Endothelial cell of umbilical vein (primary cell): ENCODE results near the gene PARD3B. TPM values are rescaled to one million over a fixed set of nuclear protein-coding genes. Genes with fewer than 3 reads are reported as not detected.

Experiments
- BruUV-seq: library from RNA; stranded (reverse); fragments of 400-500 nt; replicated peaks from 2 replicates; lab custom pipeline; 2021; lab: Mats Ljungman, UMichigan
- CTCF ChIA-PET: fragments of 300-600, 350-600 bp; sonication (Branson Sonifier 250); formaldehyde crosslinking; loops from one replicate; lab custom pipeline; 2021; ENCODE audit warnings: antibody characterized with exemption, inconsistent platforms; lab: Charles Lee
- POLR2A ChIA-PET: fragments of 300-600, 350-600 bp; sonication (Branson Sonifier 250); formaldehyde crosslinking; loops from one replicate; lab custom pipeline; 2021; ENCODE audit warnings: antibody characterized with exemption, inconsistent platforms; lab: Charles Lee
- DNase-seq: peaks from one replicate; pipeline ENCODE4 v3.0.0-alpha.2; 2011; ENCODE audit warnings: low read depth, low spot score
- FAIRE-seq: peaks from 2 replicates; lab custom pipeline; 2011; peaks lifted over from hg19 to GRCh38; lab: Jason Lieb, UNC
- H2AFZ ChIP-seq: 2 replicates; pipeline ENCODE4 v1.6.0; 2012; ENCODE audit warnings: low read depth, low read length, control low read depth, inconsistent platforms
- H3K27ac ChIP-seq: 2 replicates; pipeline ENCODE4 v1.5.1; 2011; ENCODE audit warnings: low read depth, mild to moderate bottlenecking, control low read depth, low read length, moderate library complexity; ENCODE audit not compliant: insufficient read depth
- H3K27me3 ChIP-seq, 2 experiments: 2 replicates each; pipeline versions ENCODE4 v1.6.0 to v1.6.1; 2011; ENCODE audit warnings: low read length in 2 of 2, mixed read lengths in 1 of 2; ENCODE audit not compliant: control insufficient read depth in 2 of 2, insufficient read depth in 2 of 2
- H3K36me3 ChIP-seq, 2 experiments: 2 replicates in 1 of 2; 3 replicates in 1 of 2; pipeline ENCODE4 v1.5.1; 2011; ENCODE audit warnings: low read length in 2 of 2, mild to moderate bottlenecking in 1 of 2, moderate library complexity in 1 of 2; ENCODE audit not compliant: control insufficient read depth in 2 of 2, insufficient read depth in 2 of 2; ENCODE audit errors: extremely low read depth in 1 of 2
- H3K4me1 ChIP-seq: 3 replicates; pipeline ENCODE4 v1.5.1; 2011; ENCODE audit warnings: mild to moderate bottlenecking, low read length; ENCODE audit not compliant: control insufficient read depth, insufficient read depth; ENCODE audit errors: extremely low read depth
- H3K4me2 ChIP-seq: 2 replicates; pipeline ENCODE4 v1.6.1; 2011; ENCODE audit warnings: low read length, control low read depth, mixed read lengths; ENCODE audit not compliant: insufficient read depth
- H3K4me3 ChIP-seq, 3 experiments: fragments of 200-600 bp in 1 of 3; sonication (generic), shearing (Covaris generic) in 1 of 3; replicated peaks in 1 of 3; 2 replicates each; pipeline ENCODE4 v1.5.1; 2011 to 2016; ENCODE audit warnings: control low read depth in 3 of 3, low read length in 3 of 3, mild to moderate bottlenecking in 2 of 3, inconsistent platforms in 1 of 3, low read depth in 1 of 3, moderate library complexity in 1 of 3; ENCODE audit not compliant: insufficient read depth in 1 of 3
- H3K79me2 ChIP-seq: 2 replicates; pipeline ENCODE4 v1.6.0; 2012; ENCODE audit warnings: low read length, inconsistent platforms; ENCODE audit not compliant: control insufficient read depth, insufficient read depth
- H3K9ac ChIP-seq: replicated peaks from 2 replicates; pipeline ENCODE3; 2011; ENCODE audit warnings: low read length, control low read depth; ENCODE audit not compliant: insufficient read depth; ENCODE audit errors: extremely low read depth
- H3K9me1 ChIP-seq: replicated peaks from 3 replicates; pipeline ENCODE4 v1.6.0; 2011; ENCODE audit warnings: mild to moderate bottlenecking, low read length; ENCODE audit not compliant: control insufficient read depth, insufficient read depth; ENCODE audit errors: extremely low read depth
- H3K9me3 ChIP-seq: replicated peaks from 2 replicates; pipeline ENCODE4 v1.5.1; 2012; ENCODE audit warnings: low read length, inconsistent platforms; ENCODE audit not compliant: control insufficient read depth, insufficient read depth
- H4K20me1 ChIP-seq: replicated peaks from 2 replicates; pipeline ENCODE3; 2011; ENCODE audit warnings: mild to moderate bottlenecking, low read length; ENCODE audit not compliant: control insufficient read depth, insufficient read depth; ENCODE audit errors: extremely low read depth
- CTCF ChIP-seq, 2 donors: IDR thresholded peaks; 1 replicate in 1 of 2; 2 replicates in 1 of 2; pipeline ENCODE4 v1.5.1; 2011; ENCODE audit warnings: low read length in 2 of 2, mild to moderate bottlenecking in 2 of 2, moderate library complexity in 2 of 2, control low read depth in 1 of 2, inconsistent platforms in 1 of 2, low read depth in 1 of 2; ENCODE audit not compliant: insufficient read depth in 1 of 2; ENCODE audit errors: extremely low read depth in 1 of 2
- EZH2 ChIP-seq: IDR thresholded peaks from 2 replicates; pipeline ENCODE4 v1.6.1; 2012; ENCODE audit warnings: borderline replicate concordance, low read depth, mild to moderate bottlenecking, moderate library complexity, low read length, inconsistent platforms; ENCODE audit not compliant: severe bottlenecking
- FOS ChIP-seq: IDR thresholded peaks from 2 replicates; pipeline ENCODE4 v1.6.1; 2011; ENCODE audit warnings: mild to moderate bottlenecking, low read length, moderate library complexity, borderline replicate concordance; ENCODE audit not compliant: insufficient read depth
- GATA2 ChIP-seq: IDR thresholded peaks from 2 replicates; pipeline ENCODE4 v1.7.0; 2011; ENCODE audit warnings: low read depth, mild to moderate bottlenecking, moderate library complexity, mixed read lengths, low read length; ENCODE audit not compliant: insufficient read length, insufficient read depth
- JUN ChIP-seq: IDR thresholded peaks from 2 replicates; pipeline ENCODE4 v1.6.1; 2011; ENCODE audit warnings: borderline replicate concordance, low read depth; ENCODE audit not compliant: insufficient read length, insufficient read depth
- MAX ChIP-seq: IDR thresholded peaks from 2 replicates; pipeline ENCODE4 v1.6.1; 2011; ENCODE audit not compliant: insufficient read depth, insufficient read length
- MYC ChIP-seq: IDR thresholded peaks from one replicate; pipeline ENCODE4 v1.6.1; 2011; ENCODE audit warnings: mild to moderate bottlenecking, low read depth, low read length
- POLR2A ChIP-seq: IDR thresholded peaks from 2 replicates; pipeline ENCODE4 v1.6.1; 2012; ENCODE audit warnings: low read depth, mild to moderate bottlenecking, control low read depth, low read length
- POLR2AphosphoS5 ChIP-seq: IDR thresholded peaks from 2 replicates; pipeline ENCODE4 v1.6.1; 2012; ENCODE audit warnings: low read depth, mild to moderate bottlenecking, control low read depth, low read length, moderate library complexity; ENCODE audit not compliant: insufficient read depth
- dilution Hi-C: fragments of 300-500 bp; cut with MboI; formaldehyde crosslinking; loops from one replicate; pipeline ENCODE4 v1.15.0; 2019; ENCODE audit warnings: low sequenced_read_pairs; ENCODE audit not compliant: extremely low pct_ligation_motif_present
- intact Hi-C: fragments of 100-400 bp; cut with micrococcal nuclease; formaldehyde crosslinking; loops from one replicate; pipeline ENCODE4 v1.10.0; 2022
- polyA plus RNA-seq, 4 experiments: library from polyadenylated mRNA; depleted of rRNA in 3 of 4; stranded (reverse) in 3 of 4; unstranded in 1 of 4; fragments of >200 nt; gene quantifications; 2 replicates each; pipeline versions ENCODE4 v1.2.1 to v1.2.3, GENCODE V29; 2011 to 2012; ENCODE audit warnings: missing spikeins in 1 of 4
- total RNA-seq: library from RNA; stranded (reverse); gene quantifications from 2 replicates; pipeline ENCODE4 v1.2.3, GENCODE V29; 2021

PARD3B gene
- total and polyA plus RNA-seq, 2 donors (not counting 3 experiments of a cell fraction or from before 2014, with no cell fraction given), result 2.2 to 30.9 TPM

GRCh38 chr2:204571911-204572310, 26.6 kb downstream of the PARD3B start:
- H3K27me3 ChIP-seq, result no peaks in the 10 kb centered on the region
- no TSS peak for BruUV-seq

GRCh38 chr2:204573221-204573620, 27.9 kb downstream of the PARD3B start:
- no TSS peak for BruUV-seq
- POLR2A ChIA-PET, result no interaction called here
- CTCF ChIA-PET, result interaction anchor here (0.9 kb wide), 1 partner anchor 313 kb away, joined by 3 read pairs; no protein-coding TSS in a partner anchor

More at GRCh38 chr2:204571911-204572310, 26.6 kb downstream of the PARD3B start:
- H3K36me3 ChIP-seq, result no peaks in the 10 kb centered on the region
- H3K9me3 ChIP-seq, result no peaks in the 10 kb centered on the region
- H3K9me1 ChIP-seq, result no peaks in the 10 kb centered on the region
- intact Hi-C loops, result no loop called here
- H3K27ac ChIP-seq, result no peak overlapping the region
- H3K4me3 ChIP-seq, result no peak overlapping the region
- FAIRE-seq (no peak), DNase-seq (no peak)
- H2AFZ ChIP-seq, result no peak overlapping the region
- CTCF ChIA-PET, result interaction anchor here (1.2 kb wide), 1 partner anchor 34 kb away, joined by 3 read pairs; no protein-coding TSS in a partner anchor
- POLR2A ChIA-PET, result no interaction called here
- H4K20me1 ChIP-seq, result no peaks in the 10 kb centered on the region
- H3K4me2 ChIP-seq, result no peak overlapping the region
- H3K79me2 ChIP-seq, result peaks cover 4% of the 10 kb centered on the region
- H3K9ac ChIP-seq, result no peak overlapping the region
- H3K4me1 ChIP-seq, result no peaks in the 10 kb centered on the region
- dilution Hi-C loops, result no loop called here
- TF ChIP-seq GATA2 (no peak), CTCF (IDR thresholded peaks at IDR 0.05; ENCODE audit: extremely low read depth in 1 of 2, insufficient read depth in 1 of 2, low read depth in 1 of 2, low read length in 2 of 2) (no peak)

More at GRCh38 chr2:204573221-204573620, 27.9 kb downstream of the PARD3B start:
- no peak for DNase-seq
- dilution Hi-C loops (no loop called here), intact Hi-C loops (no loop called here)
- Histone ChIP-seq H3K36me3 (no peaks in the 10 kb centered on the region), H2AFZ (no peak overlapping the region), H3K27me3 (no peaks in the 10 kb centered on the region), H3K9me3 (no peaks in the 10 kb centered on the region), H3K9ac (no peak overlapping the region), H3K4me1 (no peaks in the 10 kb centered on the region), H4K20me1 (no peaks in the 10 kb centered on the region), H3K27ac (no peak overlapping the region), H3K4me3 (no peak overlapping the region), H3K79me2 (peaks cover 4% of the 10 kb centered on the region), H3K4me2 (no peak overlapping the region), H3K9me1 (no peaks in the 10 kb centered on the region)
- no peak for FAIRE-seq
- TF ChIP-seq JUN (no peak), FOS (no peak), EZH2 (no peak), CTCF (IDR thresholded peaks at IDR 0.05; ENCODE audit: extremely low read depth in 1 of 2, insufficient read depth in 1 of 2, low read depth in 1 of 2, low read length in 2 of 2) (no peak), MAX (no peak), POLR2A (no peak), MYC (no peak), POLR2AphosphoS5 (no peak), GATA2 (no peak)
